SK-N-SH treated with all-trans-retinoic acid at 6 μM for 48 hours (cell line): ENCODE results near the gene OR7G1.

Experiments
- ATAC-seq: fragments of 200-7000 bp; cut with Tn5 transposase; 3 replicates; pipeline ENCODE4 v1.9.1; 2020; ENCODE audit warnings: mild to moderate bottlenecking, moderate library complexity
- PPARA ChIP-seq: fragments of 250-450 bp; sonication (Bioruptor Pico); IDR thresholded peaks from 2 replicates; pipeline ENCODE4 v1.5.0; 2020; ENCODE audit warnings: mild to moderate bottlenecking, borderline replicate concordance
- RARB ChIP-seq: fragments of 250-450 bp; sonication (Bioruptor Pico); IDR thresholded peaks from 2 replicates; pipeline ENCODE4 v1.8.0; 2021; ENCODE audit warnings: mild to moderate bottlenecking, moderate library complexity
- ZFP30 ChIP-seq: fragments of 450-650 bp; formaldehyde crosslinking; IDR thresholded peaks from 2 replicates; pipeline ENCODE4 v1.5.0; 2022; ENCODE audit warnings: mild to moderate bottlenecking, moderate library complexity
- TF ChIP-seq, protein P1 (sequence below): fragments of 250-450 bp; sonication (Bioruptor Pico); IDR thresholded peaks from 2 replicates; pipeline ENCODE4 v1.5.0; 2020; ENCODE audit warnings: mild to moderate bottlenecking, moderate library complexity

OR7G1 gene

DNA sequence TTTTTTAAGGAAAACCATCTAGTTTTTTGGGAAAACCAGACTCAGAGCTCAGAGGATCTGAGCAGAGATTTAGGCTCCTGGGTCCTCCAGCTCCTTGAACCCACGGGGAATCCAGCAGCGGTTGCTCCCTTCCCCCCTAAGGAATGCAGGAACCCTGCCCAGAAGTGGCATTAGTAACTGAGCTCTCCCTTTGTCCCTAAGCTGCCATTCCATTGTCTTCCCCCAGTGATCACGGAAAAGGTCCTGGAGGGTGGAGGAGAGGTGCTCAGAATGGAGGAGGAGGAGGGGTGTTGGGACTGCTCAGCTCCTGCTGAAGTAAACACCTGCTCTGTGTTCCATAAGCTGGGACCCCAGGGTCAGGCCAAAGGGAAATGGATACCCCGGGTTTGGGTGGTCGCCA is 45.5 kb downstream of the OR7G1 start (continued):
- TF ChIP-seq, protein P1, sequence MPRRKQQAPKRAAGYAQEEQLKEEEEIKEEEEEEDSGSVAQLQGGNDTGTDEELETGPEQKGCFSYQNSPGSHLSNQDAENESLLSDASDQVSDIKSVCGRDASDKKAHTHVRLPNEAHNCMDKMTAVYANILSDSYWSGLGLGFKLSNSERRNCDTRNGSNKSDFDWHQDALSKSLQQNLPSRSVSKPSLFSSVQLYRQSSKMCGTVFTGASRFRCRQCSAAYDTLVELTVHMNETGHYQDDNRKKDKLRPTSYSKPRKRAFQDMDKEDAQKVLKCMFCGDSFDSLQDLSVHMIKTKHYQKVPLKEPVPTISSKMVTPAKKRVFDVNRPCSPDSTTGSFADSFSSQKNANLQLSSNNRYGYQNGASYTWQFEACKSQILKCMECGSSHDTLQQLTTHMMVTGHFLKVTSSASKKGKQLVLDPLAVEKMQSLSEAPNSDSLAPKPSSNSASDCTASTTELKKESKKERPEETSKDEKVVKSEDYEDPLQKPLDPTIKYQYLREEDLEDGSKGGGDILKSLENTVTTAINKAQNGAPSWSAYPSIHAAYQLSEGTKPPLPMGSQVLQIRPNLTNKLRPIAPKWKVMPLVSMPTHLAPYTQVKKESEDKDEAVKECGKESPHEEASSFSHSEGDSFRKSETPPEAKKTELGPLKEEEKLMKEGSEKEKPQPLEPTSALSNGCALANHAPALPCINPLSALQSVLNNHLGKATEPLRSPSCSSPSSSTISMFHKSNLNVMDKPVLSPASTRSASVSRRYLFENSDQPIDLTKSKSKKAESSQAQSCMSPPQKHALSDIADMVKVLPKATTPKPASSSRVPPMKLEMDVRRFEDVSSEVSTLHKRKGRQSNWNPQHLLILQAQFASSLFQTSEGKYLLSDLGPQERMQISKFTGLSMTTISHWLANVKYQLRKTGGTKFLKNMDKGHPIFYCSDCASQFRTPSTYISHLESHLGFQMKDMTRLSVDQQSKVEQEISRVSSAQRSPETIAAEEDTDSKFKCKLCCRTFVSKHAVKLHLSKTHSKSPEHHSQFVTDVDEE: no peak
- no peak for TF ChIP-seq RARB (CRISPR knock-in tag)
- TF ChIP-seq ZFP30: no peak
- TF ChIP-seq, all 23 proteins: peak for 0

DNA sequence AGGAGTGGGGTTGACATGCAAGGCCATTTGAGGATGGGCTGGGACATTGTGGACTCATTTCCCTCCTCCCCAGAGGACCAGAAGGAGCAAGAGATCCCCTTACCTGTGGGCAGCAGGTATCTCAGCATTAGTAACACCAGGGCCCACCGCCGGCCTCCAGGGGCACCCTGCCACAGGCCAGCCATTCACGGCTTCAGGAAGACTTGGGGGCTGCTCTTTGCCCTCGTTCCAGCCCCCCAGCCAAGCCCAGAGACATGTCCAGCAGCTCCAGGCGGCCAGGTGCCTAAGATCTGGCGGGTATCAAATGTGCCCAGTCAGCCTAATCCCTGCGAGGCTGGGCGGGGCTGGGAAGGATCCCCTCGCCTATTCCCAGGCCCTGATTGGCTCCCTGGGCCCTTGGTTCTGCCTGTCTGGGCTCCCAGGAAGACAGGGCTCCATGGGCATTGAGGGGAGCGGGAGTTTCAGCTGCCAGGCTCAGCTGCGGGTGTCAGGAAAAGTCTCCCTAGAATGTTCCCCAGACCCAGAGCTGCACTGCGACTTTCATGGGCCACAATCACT is 50.0 kb downstream of the OR7G1 start:
- no peak for TF ChIP-seq PPARA (CRISPR knock-in tag)
- no peak for ATAC-seq
